B cell (primary cell): ENCODE data around the gene WDR7.

Experiments used
- EZH2 ChIP-seq: IDR thresholded peaks from 2 replicates; pipeline ENCODE4 v1.6.1; 2012; ENCODE audit warnings: borderline replicate concordance, low read depth, mild to moderate bottlenecking, moderate library complexity, low read length; ENCODE audit not compliant: insufficient read depth, poor library complexity, severe bottlenecking
- TF ChIP-seq, protein P1 (sequence below): fragments of 200-600 bp; IDR thresholded peaks from one replicate; pipeline ENCODE4 v1.8.0; 2022; ENCODE audit warnings: antibody characterized with exemption, mild to moderate bottlenecking

GRCh38 chr18:56910967-56911366 lies 259.8 kb downstream of the WDR7 start:
- TF ChIP-seq, protein P1, sequence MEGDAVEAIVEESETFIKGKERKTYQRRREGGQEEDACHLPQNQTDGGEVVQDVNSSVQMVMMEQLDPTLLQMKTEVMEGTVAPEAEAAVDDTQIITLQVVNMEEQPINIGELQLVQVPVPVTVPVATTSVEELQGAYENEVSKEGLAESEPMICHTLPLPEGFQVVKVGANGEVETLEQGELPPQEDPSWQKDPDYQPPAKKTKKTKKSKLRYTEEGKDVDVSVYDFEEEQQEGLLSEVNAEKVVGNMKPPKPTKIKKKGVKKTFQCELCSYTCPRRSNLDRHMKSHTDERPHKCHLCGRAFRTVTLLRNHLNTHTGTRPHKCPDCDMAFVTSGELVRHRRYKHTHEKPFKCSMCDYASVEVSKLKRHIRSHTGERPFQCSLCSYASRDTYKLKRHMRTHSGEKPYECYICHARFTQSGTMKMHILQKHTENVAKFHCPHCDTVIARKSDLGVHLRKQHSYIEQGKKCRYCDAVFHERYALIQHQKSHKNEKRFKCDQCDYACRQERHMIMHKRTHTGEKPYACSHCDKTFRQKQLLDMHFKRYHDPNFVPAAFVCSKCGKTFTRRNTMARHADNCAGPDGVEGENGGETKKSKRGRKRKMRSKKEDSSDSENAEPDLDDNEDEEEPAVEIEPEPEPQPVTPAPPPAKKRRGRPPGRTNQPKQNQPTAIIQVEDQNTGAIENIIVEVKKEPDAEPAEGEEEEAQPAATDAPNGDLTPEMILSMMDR = no peak
- TF ChIP-seq EZH2 = no peak
